Skeletal muscle tissue (tissue), 1 donor: ENCODE data around the gene DYRK1A. TPM values are rescaled to one million over a fixed set of nuclear protein-coding genes. Genes with fewer than 3 reads are reported as not detected.

Experiments
- total RNA-seq: library from RNA; depleted of rRNA; stranded (reverse); fragments of >200 nt; gene quantifications from one replicate; pipeline ENCODE4 v1.2.3, GENCODE V29; 2014

Gene DYRK1A
- total RNA-seq, 1 donor from 2014 or later, result 104 TPM

Other genes with a start within 250 kb of the DYRK1A start
- 27.7 TPM for gene VPS26C, start 99.4 kb upstream of the DYRK1A start, total RNA-seq